Heart right ventricle (tissue), 16 donors: ENCODE results near the gene MIA3. TPM values are rescaled to one million over a fixed set of nuclear protein-coding genes. Genes with fewer than 3 reads are reported as not detected.

ENCODE experiments used
- ATAC-seq, 8 donors: fragments of 200-7000 bp; cut with Tn5 transposase; one replicate each; pipeline ENCODE4 v1.9.1; 2020; ENCODE audit warnings: mild to moderate bottlenecking in 8 of 8, moderate library complexity in 8 of 8, moderate number of reproducible peaks in 1 of 8
- DNase-seq, 2 donors: peaks; one replicate each; pipeline ENCODE4 v3.0.0-alpha.2; 2020
- H3K27ac ChIP-seq, 10 donors: fragments of 200-600 bp; sonication (generic) in 2 of 10; one replicate each; pipeline versions ENCODE4 v1.5.0 to v1.8.0; 2020 to 2022; ENCODE audit warnings: mild to moderate bottlenecking in 3 of 10
- H3K27me3 ChIP-seq, 7 donors: fragments of 200-600 bp; one replicate each; pipeline ENCODE4 v1.8.0; 2021 to 2022; ENCODE audit warnings: mild to moderate bottlenecking in 2 of 7
- H3K36me3 ChIP-seq, 9 donors: fragments of 200-600 bp; sonication (generic) in 1 of 9; one replicate each; pipeline versions ENCODE4 v1.5.0 to v1.8.0; 2020 to 2022; ENCODE audit warnings: mild to moderate bottlenecking in 2 of 9
- H3K4me1 ChIP-seq, 9 donors: fragments of 200-600 bp; sonication (generic) in 1 of 9; one replicate each; pipeline versions ENCODE4 v1.5.0 to v1.8.0; 2020 to 2022; ENCODE audit warnings: mild to moderate bottlenecking in 4 of 9
- H3K4me3 ChIP-seq, 10 donors: fragments of 200-600 bp; sonication (generic) in 2 of 10; one replicate each; pipeline versions ENCODE4 v1.5.0 to v1.8.0; 2020 to 2022; ENCODE audit warnings: mild to moderate bottlenecking in 7 of 10, moderate library complexity in 2 of 10
- H3K9me3 ChIP-seq, 11 donors: fragments of 200-600 bp in 10 of 11; sonication (generic) in 2 of 11; one replicate each; pipeline versions ENCODE4 v1.5.0 to v1.8.0; 2013 to 2022; ENCODE audit warnings: mild to moderate bottlenecking in 2 of 11, control low read depth in 1 of 11, moderate library complexity in 1 of 11
- whole genome bisulfite sequencing, 2 donors: extraction: QIAGEN DNeasy Blood & Tissue Kit; methylation state at CpG; one replicate each; pipeline ENCODE4 v1.1.7; 2013; ENCODE audit warnings: inconsistent platforms in 1 of 2; 5-methylcytosine and 5-hydroxymethylcytosine counted together
- intact Hi-C, 10 donors: fragments of 100-400 bp; cut with DNase I; formaldehyde crosslinking; loops; one replicate each; pipeline versions ENCODE4 v1.11.1 to v1.14.2; 2022
- polyA plus RNA-seq, 2 donors: library from polyadenylated mRNA; stranded (reverse); fragments of 200-250 nt; gene quantifications; one replicate each; pipeline ENCODE4 v1.2.3, GENCODE V29; 2013
- total RNA-seq, 10 donors: library from RNA; stranded (reverse); fragmentation: NEBNext Ultra II Directional in 3 of 10; extraction: Animal tissue kit (Norgen Biotek cat#: 25700) in 3 of 10; gene quantifications; one replicate each; pipeline versions ENCODE4 v1.2.1 to v1.2.4, GENCODE V29; 2021 to 2023
- TF ChIP-seq, protein P1 (sequence below), 9 donors: fragments of 200-600 bp; sonication (generic) in 2 of 9; IDR thresholded peaks; one replicate each; pipeline versions ENCODE4 v1.5.0 to v1.8.0; 2021 to 2022; ENCODE audit warnings: antibody characterized with exemption in 9 of 9, mild to moderate bottlenecking in 5 of 9, moderate library complexity in 1 of 9
- donor health status: Arrhythmogenic right ventricular cardiomyopathy.
- donor health status: ischemic (EF 13 %, LVEDD 7.1; RV severe dilation, severe dysfunction).
- donor health status: healthy with polysubstance abuse.
- donor health status: DM: no; HTN: yes; CAD: no.
- donor health status: DM: no; HTN: no; CAD: no.
- donor health status: ischemic (EF 25% LVEDD 6.9; RV normal size, moderate dysfunction).
- donor health status: ischemic (EF 25% LVEDD 5.7; RV mildly dilated, moderate dysfunction).
- donor health status: healthy.
- donor health status: DM: yes; HTN: yes; CAD: no.
- donor health status: Ischemic cardiomyopathy.
- donor health status: ischemic (EF 35%, LVEDD 5.7; RV mildly dilated, moderate dysfunction).
- donor health status: nonischemic (EF 11% LVEDD 7.7; RV severe dilation, severe dysfunction).
- donor health status: DM: yes; HTN: yes; CAD: no.
- donor health status: PGD.
- donor health status: ischemic (EF 29% LVEDD 5.4; RV normal size, mild dysfunction).
- donor health status: nonischemic (EF 23%, LVEDD 6.1; RV moderate dilation, normal function).

Gene MIA3
- total and polyA plus RNA-seq, 12 donors: 22.8 to 72.5 (median 56.5) TPM

DNA sequence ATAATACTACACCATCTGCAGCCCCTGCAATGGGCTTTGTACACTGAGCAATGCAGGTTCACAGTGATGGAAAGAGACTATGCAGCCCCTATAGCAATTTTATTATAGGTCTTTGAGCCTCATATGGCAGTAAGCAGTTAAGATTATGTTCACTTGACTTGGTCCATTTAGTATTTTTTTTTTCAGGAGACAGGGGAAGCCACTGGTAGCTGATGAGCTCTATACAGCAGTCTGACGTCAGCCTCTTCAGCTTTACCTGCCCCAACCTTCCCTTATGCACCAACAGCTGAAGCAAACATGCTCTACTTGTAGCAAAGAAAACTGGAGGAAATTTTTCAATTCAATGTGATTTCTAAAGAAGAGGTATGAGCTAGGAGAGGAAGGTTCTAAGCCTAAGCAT, 62.2 kb downstream of the MIA3 start:
- Histone ChIP-seq H3K27ac (no peak overlapping the region), H3K4me1 (no peaks in the 10 kb centered on the region), H3K4me3 (no peak overlapping the region), H3K27me3 (no peaks in the 10 kb centered on the region), H3K9me3 (no peaks in the 10 kb centered on the region), H3K36me3 (peaks cover 0 to 94% (median 11%) of the 10 kb centered on the region in 9 donors)
- intact Hi-C loops: no loop called here
- TF ChIP-seq, protein P1, sequence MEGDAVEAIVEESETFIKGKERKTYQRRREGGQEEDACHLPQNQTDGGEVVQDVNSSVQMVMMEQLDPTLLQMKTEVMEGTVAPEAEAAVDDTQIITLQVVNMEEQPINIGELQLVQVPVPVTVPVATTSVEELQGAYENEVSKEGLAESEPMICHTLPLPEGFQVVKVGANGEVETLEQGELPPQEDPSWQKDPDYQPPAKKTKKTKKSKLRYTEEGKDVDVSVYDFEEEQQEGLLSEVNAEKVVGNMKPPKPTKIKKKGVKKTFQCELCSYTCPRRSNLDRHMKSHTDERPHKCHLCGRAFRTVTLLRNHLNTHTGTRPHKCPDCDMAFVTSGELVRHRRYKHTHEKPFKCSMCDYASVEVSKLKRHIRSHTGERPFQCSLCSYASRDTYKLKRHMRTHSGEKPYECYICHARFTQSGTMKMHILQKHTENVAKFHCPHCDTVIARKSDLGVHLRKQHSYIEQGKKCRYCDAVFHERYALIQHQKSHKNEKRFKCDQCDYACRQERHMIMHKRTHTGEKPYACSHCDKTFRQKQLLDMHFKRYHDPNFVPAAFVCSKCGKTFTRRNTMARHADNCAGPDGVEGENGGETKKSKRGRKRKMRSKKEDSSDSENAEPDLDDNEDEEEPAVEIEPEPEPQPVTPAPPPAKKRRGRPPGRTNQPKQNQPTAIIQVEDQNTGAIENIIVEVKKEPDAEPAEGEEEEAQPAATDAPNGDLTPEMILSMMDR (IDR thresholded peaks at IDR 0.05): no peak
- ATAC-seq (no peak), DNase-seq (no peak)
- whole genome bisulfite sequencing, 2 donors: 91 to 96% methylated on average over 1 of the region's 1 CpG

DNA sequence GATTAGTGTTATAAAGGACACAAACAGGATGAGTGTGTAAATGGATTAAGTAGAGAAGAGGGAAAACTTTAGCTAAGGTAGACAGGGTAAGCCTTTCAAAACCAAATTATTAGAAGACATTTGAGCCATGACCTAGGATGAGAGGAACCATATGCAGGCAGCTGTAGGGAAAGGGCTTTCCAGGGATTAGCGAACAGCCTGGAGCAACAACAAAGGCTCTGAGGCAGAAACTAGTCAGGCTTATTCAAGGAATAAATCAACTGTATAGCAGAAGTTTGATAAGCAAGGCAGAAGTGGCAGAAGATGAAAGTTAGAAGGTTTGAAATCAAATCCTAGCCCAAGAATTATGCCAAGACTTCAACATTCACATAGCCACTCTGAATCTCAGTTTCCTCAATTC, 73.1 kb downstream of the MIA3 start:
- H3K9me3 ChIP-seq: no peaks in the 10 kb centered on the region
- DNase-seq: no peak
- H3K27me3 ChIP-seq: no peaks in the 10 kb centered on the region
- no peak for ATAC-seq
- intact Hi-C loops: no loop called here
- WGBS, 2 donors: 90 to 91% methylated on average over 1 of the region's 1 CpG
- H3K36me3 ChIP-seq: peaks cover 0 to 69% (median 11%) of the 10 kb centered on the region in 9 donors
- TF ChIP-seq, protein P1 (IDR thresholded peaks at IDR 0.05): no peak
- H3K4me1 ChIP-seq: no peaks in the 10 kb centered on the region
- H3K4me3 ChIP-seq: no peak overlapping the region
- H3K27ac ChIP-seq: no peak overlapping the region

DNA sequence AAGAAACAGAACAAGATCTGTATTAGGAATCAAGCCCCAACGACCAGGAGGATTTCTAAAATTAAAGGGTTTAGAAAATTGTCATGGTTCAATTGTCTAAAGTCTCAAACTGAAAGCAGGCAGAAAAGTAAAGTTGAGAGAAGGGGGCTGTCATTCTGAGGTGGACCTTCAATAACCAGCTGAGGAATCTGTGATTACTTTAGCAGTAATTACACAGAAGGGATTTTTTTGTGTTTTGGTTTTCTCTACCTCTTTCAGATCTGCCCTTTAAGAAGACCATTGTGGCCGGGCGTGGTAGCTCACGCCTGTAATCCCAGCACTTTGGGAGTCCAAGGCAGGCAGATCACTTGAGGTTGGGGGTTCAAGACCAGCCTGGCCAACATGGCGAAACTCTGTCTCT, 77.0 kb downstream of the MIA3 start:
- intact Hi-C loops: no loop called here
- peaks cover 0 to 60% (median 9%) of the 10 kb centered on the region in 9 donors for H3K36me3 ChIP-seq
- H3K4me3 ChIP-seq: no peak overlapping the region
- no peaks in the 10 kb centered on the region for H3K9me3 ChIP-seq
- H3K27ac ChIP-seq: no peak overlapping the region
- no peaks in the 10 kb centered on the region for H3K27me3 ChIP-seq
- ATAC-seq: no peak
- TF ChIP-seq, protein P1 (IDR thresholded peaks at IDR 0.05): no peak
- DNase-seq: no peak
- peaks cover 0 to 9% (median 0%) of the 10 kb centered on the region in 9 donors for H3K4me1 ChIP-seq
- WGBS, 2 donors: 84 to 88% methylated on average over 5 of the region's 5 CpGs

DNA sequence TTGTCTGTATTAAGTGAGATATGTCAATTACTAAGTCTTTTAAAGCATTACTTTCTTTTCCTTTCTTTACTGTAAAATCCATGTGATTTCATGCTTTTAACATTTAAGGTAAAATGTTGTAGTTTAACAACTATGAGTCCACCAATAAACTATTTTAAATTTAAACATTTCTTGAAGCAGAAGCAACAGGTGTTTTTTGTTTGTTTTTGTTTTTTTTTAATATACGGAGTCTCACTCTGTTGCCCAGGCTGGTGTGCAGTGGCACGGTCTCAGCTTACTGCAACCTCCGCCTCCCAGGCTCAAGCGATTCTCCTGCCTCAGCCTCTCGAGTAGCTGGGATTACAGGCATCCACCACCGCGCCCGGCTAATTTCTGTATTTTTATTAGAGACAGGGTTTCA, 78.8 kb downstream of the MIA3 start:
- no peak overlapping the region for H3K4me3 ChIP-seq
- no peaks in the 10 kb centered on the region for H3K9me3 ChIP-seq
- H3K4me1 ChIP-seq: peaks cover 0 to 9% (median 0%) of the 10 kb centered on the region in 9 donors
- no peak for DNase-seq
- no peak for ATAC-seq
- no peak overlapping the region for H3K27ac ChIP-seq
- H3K27me3 ChIP-seq: no peaks in the 10 kb centered on the region
- intact Hi-C loops: no loop called here
- WGBS, 2 donors: 97% methylated on average over 8 of the region's 8 CpGs
- TF ChIP-seq, protein P1 (IDR thresholded peaks at IDR 0.05): no peak
- H3K36me3 ChIP-seq: peaks cover 0 to 61% (median 19%) of the 10 kb centered on the region in 9 donors
